ENCODE data around the gene DPM3.

DNA sequence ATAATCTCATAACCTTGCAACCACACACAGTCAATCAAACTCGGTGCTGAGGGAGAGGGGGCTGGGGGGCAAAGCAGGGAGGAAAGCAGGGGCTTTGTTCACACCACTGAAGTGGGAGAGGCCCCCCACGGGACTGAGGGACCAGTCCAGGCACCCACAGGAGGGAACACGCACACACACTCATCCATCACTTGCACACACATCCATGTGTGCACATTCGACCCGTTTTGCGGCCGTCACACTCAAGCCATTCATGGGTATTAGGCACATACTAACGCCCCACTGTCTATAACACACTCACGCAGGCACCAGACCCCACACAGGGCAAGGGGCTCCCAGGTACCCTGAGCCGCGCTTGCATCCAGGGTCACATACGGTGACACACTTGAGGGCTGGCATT is 47.7 kb downstream of the DPM3 start:
- TF ChIP-seq CTCF (IDR thresholded peaks at IDR 0.05; ENCODE audit: extremely low read depth in 1 of 2, insufficient read depth in 1 of 2, low read depth in 1 of 2, low read length in 2 of 2) (no peak), EZH2 (IDR thresholded peaks at IDR 0.05; ENCODE audit: borderline replicate concordance, low read depth, low read length, severe bottlenecking) (no peak), POLR2AphosphoS5 (IDR thresholded peaks at IDR 0.05; ENCODE audit: insufficient read depth, low read depth, low read length) (no peak)

Measured in endothelial cell of umbilical vein (primary cell).